Parathyroid adenoma (tissue), 2 donors: ENCODE measurements around the gene NR2C1.

ENCODE experiments used
- H2AFZ ChIP-seq: fragments of 300-600 bp; sonication (generic); one replicate; pipeline ENCODE4 v1.7.0; 2017; ENCODE audit warnings: antibody characterized with exemption, mild to moderate bottlenecking
- H3K27ac ChIP-seq: fragments of 300-600 bp; sonication (generic); one replicate; pipeline ENCODE4 v1.7.0; 2017
- H3K27me3 ChIP-seq: fragments of 300-600 bp; sonication (generic); one replicate; pipeline ENCODE4 v1.7.0; 2017; ENCODE audit warnings: low read length; ENCODE audit not compliant: control insufficient read depth, insufficient read depth
- H3K36me3 ChIP-seq: fragments of 300-600 bp; sonication (generic); one replicate; pipeline ENCODE4 v1.7.0; 2017; ENCODE audit warnings: low read length; ENCODE audit not compliant: control insufficient read depth, insufficient read depth
- H3K4me1 ChIP-seq: fragments of 300-600 bp; sonication (generic); one replicate; pipeline ENCODE4 v1.7.0; 2017; ENCODE audit warnings: control low read depth
- H3K4me2 ChIP-seq: fragments of 300-600 bp; sonication (generic); one replicate; pipeline ENCODE4 v1.7.0; 2017; ENCODE audit warnings: low read length
- H3K4me3 ChIP-seq: fragments of 300-600 bp; sonication (generic); one replicate; pipeline ENCODE4 v1.7.0; 2017; ENCODE audit warnings: low read depth, low read length
- H3K79me2 ChIP-seq: fragments of 300-600 bp; sonication (generic); one replicate; pipeline ENCODE4 v1.7.0; 2017; ENCODE audit warnings: control low read depth
- H3K9ac ChIP-seq: fragments of 300-600 bp; sonication (generic); one replicate; pipeline ENCODE4 v1.7.0; 2017; ENCODE audit warnings: mild to moderate bottlenecking
- H3K9me3 ChIP-seq: fragments of 300-600 bp; sonication (generic); one replicate; pipeline ENCODE4 v1.7.0; 2017; ENCODE audit warnings: low read length; ENCODE audit not compliant: control insufficient read depth
- TF ChIP-seq, protein P1 (sequence below): fragments of 300-600 bp; sonication (generic); IDR thresholded peaks from one replicate; pipeline ENCODE4 v1.7.0; 2017; ENCODE audit warnings: antibody characterized with exemption, mild to moderate bottlenecking
- donor health status: primary hyperparathyroidism.

The NR2C1 gene

DNA sequence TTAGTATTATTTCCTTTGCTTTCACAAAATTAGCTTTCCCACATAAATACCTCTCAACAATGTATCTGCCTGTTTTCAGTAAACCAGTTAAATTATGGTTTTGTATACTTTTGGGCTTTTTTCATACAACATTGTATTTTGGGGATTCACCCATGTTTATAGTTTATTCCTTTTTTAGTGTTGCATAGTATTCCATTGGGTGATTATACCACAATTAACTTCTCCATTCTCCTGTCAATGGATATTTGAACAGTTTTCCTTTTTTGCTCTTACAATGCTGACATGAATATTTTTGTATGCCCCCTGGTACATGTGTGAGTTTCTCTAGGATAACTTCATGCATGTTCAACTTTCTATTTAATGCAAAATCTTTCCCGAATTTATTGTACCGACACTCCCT, 57.3 kb downstream of the NR2C1 start:
- H3K79me2 ChIP-seq, result no peaks in the 10 kb centered on the region
- TF ChIP-seq, protein P1, sequence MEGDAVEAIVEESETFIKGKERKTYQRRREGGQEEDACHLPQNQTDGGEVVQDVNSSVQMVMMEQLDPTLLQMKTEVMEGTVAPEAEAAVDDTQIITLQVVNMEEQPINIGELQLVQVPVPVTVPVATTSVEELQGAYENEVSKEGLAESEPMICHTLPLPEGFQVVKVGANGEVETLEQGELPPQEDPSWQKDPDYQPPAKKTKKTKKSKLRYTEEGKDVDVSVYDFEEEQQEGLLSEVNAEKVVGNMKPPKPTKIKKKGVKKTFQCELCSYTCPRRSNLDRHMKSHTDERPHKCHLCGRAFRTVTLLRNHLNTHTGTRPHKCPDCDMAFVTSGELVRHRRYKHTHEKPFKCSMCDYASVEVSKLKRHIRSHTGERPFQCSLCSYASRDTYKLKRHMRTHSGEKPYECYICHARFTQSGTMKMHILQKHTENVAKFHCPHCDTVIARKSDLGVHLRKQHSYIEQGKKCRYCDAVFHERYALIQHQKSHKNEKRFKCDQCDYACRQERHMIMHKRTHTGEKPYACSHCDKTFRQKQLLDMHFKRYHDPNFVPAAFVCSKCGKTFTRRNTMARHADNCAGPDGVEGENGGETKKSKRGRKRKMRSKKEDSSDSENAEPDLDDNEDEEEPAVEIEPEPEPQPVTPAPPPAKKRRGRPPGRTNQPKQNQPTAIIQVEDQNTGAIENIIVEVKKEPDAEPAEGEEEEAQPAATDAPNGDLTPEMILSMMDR, result no peak
- H3K4me3 ChIP-seq, result no peak overlapping the region
- H3K9ac ChIP-seq, result no peak overlapping the region
- H3K9me3 ChIP-seq, result no peaks in the 10 kb centered on the region
- H3K4me1 ChIP-seq, result no peaks in the 10 kb centered on the region
- H3K36me3 ChIP-seq, result no peaks in the 10 kb centered on the region
- no peak overlapping the region for H3K27ac ChIP-seq
- H3K4me2 ChIP-seq, result no peak overlapping the region
- no peak overlapping the region for H2AFZ ChIP-seq
- no peaks in the 10 kb centered on the region for H3K27me3 ChIP-seq

DNA sequence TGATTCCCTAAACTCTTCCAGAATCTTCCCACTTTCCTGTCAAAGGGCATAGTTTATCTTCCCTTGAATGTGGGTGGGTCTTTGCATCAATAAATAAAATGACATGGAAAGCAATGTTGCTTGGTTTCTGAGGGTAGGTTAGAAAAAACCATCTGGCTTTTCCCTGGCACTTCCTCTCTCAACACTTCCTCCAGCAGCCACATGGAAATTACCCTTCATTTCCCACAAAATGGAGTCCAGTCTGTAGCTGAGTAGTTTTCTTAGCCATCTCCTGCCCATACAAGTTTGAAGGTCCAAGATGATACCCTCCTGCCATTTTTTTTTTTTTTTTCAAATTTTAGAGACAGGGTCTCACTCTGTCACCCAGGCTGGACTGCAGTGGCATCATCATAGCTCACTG, 58.9 kb downstream of the NR2C1 start:
- Histone ChIP-seq H3K4me2 (no peak overlapping the region), H3K79me2 (no peaks in the 10 kb centered on the region), H3K27ac (no peak overlapping the region), H3K4me3 (no peak overlapping the region), H2AFZ (no peak overlapping the region), H3K4me1 (no peaks in the 10 kb centered on the region), H3K36me3 (no peaks in the 10 kb centered on the region), H3K9ac (no peak overlapping the region), H3K27me3 (no peaks in the 10 kb centered on the region), H3K9me3 (no peaks in the 10 kb centered on the region)
- TF ChIP-seq, protein P1, result no peak

DNA sequence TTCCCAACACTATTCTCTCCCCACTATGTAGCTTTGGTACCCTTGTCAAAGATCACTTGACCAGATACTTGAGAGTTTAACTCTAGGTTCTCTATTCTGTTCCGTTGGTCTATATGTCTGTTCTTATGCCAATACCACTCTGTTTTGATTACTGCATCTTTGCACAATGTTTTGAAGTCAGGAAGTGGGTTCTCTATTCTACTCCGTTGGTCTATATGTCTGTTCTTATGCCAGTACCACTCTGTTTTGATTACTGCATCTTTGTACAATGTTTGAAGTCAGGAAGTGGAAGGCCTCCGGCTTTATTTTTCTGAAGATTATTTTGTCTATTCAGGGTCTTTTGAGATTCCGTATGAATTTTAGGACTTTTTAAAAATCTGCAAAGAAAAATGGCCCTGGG, 67.2 kb downstream of the NR2C1 start:
- Histone ChIP-seq H3K4me2 (no peak overlapping the region), H3K27me3 (no peaks in the 10 kb centered on the region), H3K36me3 (no peaks in the 10 kb centered on the region), H3K27ac (no peak overlapping the region), H2AFZ (no peak overlapping the region), H3K9me3 (no peaks in the 10 kb centered on the region), H3K9ac (no peak overlapping the region), H3K79me2 (peaks cover 8% of the 10 kb centered on the region), H3K4me3 (no peak overlapping the region), H3K4me1 (no peaks in the 10 kb centered on the region)
- TF ChIP-seq, protein P1, result no peak

DNA sequence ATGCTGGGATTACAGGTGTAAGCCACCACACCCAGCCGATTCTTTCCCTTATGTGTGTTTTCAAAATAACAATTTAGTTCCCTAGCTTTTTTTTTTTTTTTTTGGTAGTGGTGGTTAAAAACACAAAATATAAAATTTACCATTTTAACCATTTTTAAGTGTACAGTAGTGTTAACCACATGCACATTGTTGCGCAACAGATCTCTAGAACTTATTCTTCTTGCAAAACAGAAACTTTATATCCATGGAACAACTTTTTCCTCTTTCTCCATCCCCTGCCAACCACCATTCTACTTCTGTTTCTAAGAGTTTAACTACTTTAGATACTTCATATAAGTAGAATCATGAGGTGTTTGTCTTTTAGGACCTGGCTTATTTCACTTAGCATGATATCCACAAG, 68.8 kb downstream of the NR2C1 start:
- H3K4me3 ChIP-seq, result no peak overlapping the region
- H3K79me2 ChIP-seq, result peaks cover 12% of the 10 kb centered on the region
- H3K9ac ChIP-seq, result no peak overlapping the region
- H3K4me2 ChIP-seq, result no peak overlapping the region
- H3K36me3 ChIP-seq, result no peaks in the 10 kb centered on the region
- no peaks in the 10 kb centered on the region for H3K9me3 ChIP-seq
- TF ChIP-seq, protein P1, result no peak
- no peaks in the 10 kb centered on the region for H3K4me1 ChIP-seq
- H3K27me3 ChIP-seq, result no peaks in the 10 kb centered on the region
- H3K27ac ChIP-seq, result no peak overlapping the region
- peak overlapping the region; percentile 81 for H2AFZ ChIP-seq

DNA sequence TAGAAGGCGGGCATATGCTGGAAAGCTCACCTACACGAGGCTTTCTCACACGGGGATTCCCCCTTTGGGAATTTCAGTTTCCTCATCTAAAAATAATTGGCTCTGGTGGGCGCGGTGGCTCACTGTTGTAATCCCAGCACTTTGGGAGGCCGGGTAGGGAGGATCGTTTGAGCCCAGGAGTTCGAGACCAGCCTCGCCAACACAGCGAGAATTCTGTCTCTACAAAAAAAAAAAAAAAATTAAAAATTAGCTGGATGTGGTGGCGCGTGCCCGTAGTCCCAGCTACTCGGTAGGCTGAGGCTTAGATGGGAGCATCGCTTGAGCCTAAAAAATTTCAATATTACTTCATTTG, 69.5 kb downstream of the NR2C1 start:
- Histone ChIP-seq H3K27ac (peak overlapping the region; percentile 82), H3K4me2 (peak overlapping the region; percentile 56), H3K79me2 (peaks cover 12% of the 10 kb centered on the region), H3K36me3 (no peaks in the 10 kb centered on the region), H3K9ac (peak overlapping the region; percentile 56), H2AFZ (peak overlapping the region; percentile 81), H3K4me3 (peak overlapping the region; percentile 81), H3K9me3 (no peaks in the 10 kb centered on the region), H3K4me1 (no peaks in the 10 kb centered on the region), H3K27me3 (no peaks in the 10 kb centered on the region)
- TF ChIP-seq, protein P1, result no peak
